Astrocyte (in vitro differentiated cells and primary cell): Measurements from ENCODE around the gene CDK5RAP2. TPM values are rescaled to one million over a fixed set of nuclear protein-coding genes. Genes with fewer than 3 reads are reported as not detected.

Experiments used
- DNase-seq: peaks from one replicate; pipeline ENCODE4 v3.0.0-alpha.2; 2010; ENCODE audit warnings: low read depth
- FAIRE-seq: peaks from 2 replicates; lab custom pipeline; 2011; peaks lifted over from hg19 to GRCh38; lab: Jason Lieb, UNC
- H2AFZ ChIP-seq: 2 replicates; pipeline ENCODE4 v1.6.0; 2012; ENCODE audit warnings: low read depth, low read length, inconsistent platforms
- H3K27ac ChIP-seq: 2 replicates; pipeline ENCODE4 v1.5.1; 2011; ENCODE audit warnings: low read depth, low read length, inconsistent platforms
- H3K27me3 ChIP-seq: 2 replicates; pipeline ENCODE4 v1.6.0; 2011; ENCODE audit warnings: low read length, inconsistent platforms; ENCODE audit not compliant: insufficient read depth
- H3K36me3 ChIP-seq: 2 replicates; pipeline ENCODE4 v1.5.1; 2011; ENCODE audit warnings: low read length, inconsistent platforms; ENCODE audit not compliant: insufficient read depth
- H3K4me1 ChIP-seq: 2 replicates; pipeline ENCODE4 v1.5.1; 2011; ENCODE audit warnings: low read length, inconsistent platforms; ENCODE audit not compliant: insufficient read depth
- H3K4me2 ChIP-seq: 2 replicates; pipeline ENCODE4 v1.6.0; 2012; ENCODE audit warnings: low read length, inconsistent platforms
- H3K4me3 ChIP-seq: 2 replicates; pipeline ENCODE4 v1.5.1; 2011; ENCODE audit warnings: low read depth, mild to moderate bottlenecking, low read length, inconsistent platforms; ENCODE audit not compliant: insufficient read depth
- H3K79me2 ChIP-seq: 2 replicates; pipeline ENCODE4 v1.6.0; 2012; ENCODE audit warnings: mild to moderate bottlenecking, low read length, inconsistent platforms; ENCODE audit not compliant: insufficient read depth
- H3K9ac ChIP-seq: 2 replicates; pipeline ENCODE4 v1.6.0; 2012; ENCODE audit warnings: mild to moderate bottlenecking, low read length, inconsistent platforms
- H3K9me3 ChIP-seq: 2 replicates; pipeline ENCODE4 v1.5.1; 2012; ENCODE audit warnings: low read depth, mild to moderate bottlenecking, low read length, inconsistent platforms; ENCODE audit not compliant: insufficient read depth
- H4K20me1 ChIP-seq: 2 replicates; pipeline ENCODE4 v1.6.0; 2012; ENCODE audit warnings: low read length, inconsistent platforms; ENCODE audit not compliant: insufficient read depth
- H3K27ac Mint-ChIP-seq: one replicate; pipeline ENCODE4 v1.8.0; 2021; ENCODE audit warnings: mild to moderate bottlenecking, mixed read lengths; ENCODE audit not compliant: unreplicated experiment
- H3K27me3 Mint-ChIP-seq: one replicate; pipeline ENCODE4 v1.8.0; 2021; ENCODE audit warnings: low read depth, mixed read lengths; ENCODE audit not compliant: unreplicated experiment
- H3K36me3 Mint-ChIP-seq: one replicate; pipeline ENCODE4 v1.8.0; 2021; ENCODE audit warnings: low read depth, mixed read lengths; ENCODE audit not compliant: unreplicated experiment
- H3K4me1 Mint-ChIP-seq: one replicate; pipeline ENCODE4 v1.8.0; 2021; ENCODE audit warnings: low read depth, mixed read lengths; ENCODE audit not compliant: unreplicated experiment
- H3K4me3 Mint-ChIP-seq: one replicate; pipeline ENCODE4 v1.8.0; 2021; ENCODE audit warnings: mild to moderate bottlenecking, moderate library complexity, mixed read lengths; ENCODE audit not compliant: unreplicated experiment
- H3K9me3 Mint-ChIP-seq: one replicate; pipeline ENCODE4 v1.8.0; 2021; ENCODE audit warnings: mild to moderate bottlenecking, mixed read lengths; ENCODE audit not compliant: unreplicated experiment
- EZH2 ChIP-seq: IDR thresholded peaks from 2 replicates; pipeline ENCODE4 v1.6.1; 2012; ENCODE audit warnings: mild to moderate bottlenecking, low read length, inconsistent platforms; ENCODE audit not compliant: insufficient read depth
- total RNA-seq: library from RNA; stranded (reverse); gene quantifications from 2 replicates; pipeline ENCODE4 v1.2.1, GENCODE V29; 2021
- TF ChIP-seq, protein P1 (sequence below): IDR thresholded peaks from 2 replicates; pipeline ENCODE4 v1.5.1; 2011; ENCODE audit warnings: low read depth, mild to moderate bottlenecking, inconsistent platforms, low read length, moderate library complexity; ENCODE audit not compliant: insufficient read depth

The CDK5RAP2 gene
- total RNA-seq, 1 donor from 2014 or later: 36.3 TPM

DNA sequence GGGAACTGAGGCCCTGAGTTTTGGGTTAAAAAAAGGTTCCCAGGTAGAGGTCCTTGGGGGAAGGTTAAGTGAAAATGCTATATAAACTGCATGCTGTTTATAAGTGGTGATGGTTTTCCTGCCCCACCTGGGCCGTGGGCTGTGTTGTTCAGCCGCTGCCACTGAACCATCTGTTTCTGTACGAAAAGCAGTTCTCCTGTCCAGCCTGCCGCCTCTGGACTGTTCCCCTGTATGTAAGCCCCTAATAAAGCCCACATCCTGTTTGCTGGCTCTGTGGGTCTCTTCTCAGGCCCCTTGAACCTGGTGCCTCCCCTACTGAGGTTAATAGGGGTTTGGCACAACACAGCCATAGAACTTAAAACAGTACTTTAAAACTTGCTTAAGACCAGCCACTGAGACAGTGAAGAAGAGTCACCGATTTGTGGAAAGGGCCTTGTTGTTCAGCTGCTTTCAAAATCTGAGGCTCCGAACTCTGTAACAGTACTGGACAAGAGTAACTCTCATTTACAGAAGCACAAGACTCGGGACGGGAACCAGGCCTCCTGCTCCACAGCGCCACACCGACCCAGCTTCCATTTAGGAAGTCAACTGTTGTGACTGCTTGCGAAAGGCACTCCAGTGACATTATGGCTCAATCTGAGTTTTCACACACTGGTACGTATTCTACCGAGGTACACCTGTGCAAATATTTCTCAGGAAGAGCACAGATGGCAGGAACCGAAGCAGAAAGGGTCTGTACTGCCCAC lies 192.5 kb downstream of the CDK5RAP2 start:
- no peaks in the 10 kb centered on the region for H4K20me1 ChIP-seq
- Mint-ChIP-seq H3K27me3 (no peaks in the 10 kb centered on the region), H3K36me3 (peaks cover 20% of the 10 kb centered on the region), H3K4me3 (no peak overlapping the region), H3K4me1 (peaks cover 1% of the 10 kb centered on the region), H3K27ac (no peak overlapping the region), H3K9me3 (no peaks in the 10 kb centered on the region)
- peaks cover 4% of the 10 kb centered on the region for H3K36me3 ChIP-seq
- H2AFZ ChIP-seq: no peak overlapping the region
- H3K27ac ChIP-seq: no peak overlapping the region
- no peak overlapping the region for H3K9ac ChIP-seq
- H3K4me2 ChIP-seq: no peak overlapping the region
- no peaks in the 10 kb centered on the region for H3K79me2 ChIP-seq
- TF ChIP-seq, protein P1, sequence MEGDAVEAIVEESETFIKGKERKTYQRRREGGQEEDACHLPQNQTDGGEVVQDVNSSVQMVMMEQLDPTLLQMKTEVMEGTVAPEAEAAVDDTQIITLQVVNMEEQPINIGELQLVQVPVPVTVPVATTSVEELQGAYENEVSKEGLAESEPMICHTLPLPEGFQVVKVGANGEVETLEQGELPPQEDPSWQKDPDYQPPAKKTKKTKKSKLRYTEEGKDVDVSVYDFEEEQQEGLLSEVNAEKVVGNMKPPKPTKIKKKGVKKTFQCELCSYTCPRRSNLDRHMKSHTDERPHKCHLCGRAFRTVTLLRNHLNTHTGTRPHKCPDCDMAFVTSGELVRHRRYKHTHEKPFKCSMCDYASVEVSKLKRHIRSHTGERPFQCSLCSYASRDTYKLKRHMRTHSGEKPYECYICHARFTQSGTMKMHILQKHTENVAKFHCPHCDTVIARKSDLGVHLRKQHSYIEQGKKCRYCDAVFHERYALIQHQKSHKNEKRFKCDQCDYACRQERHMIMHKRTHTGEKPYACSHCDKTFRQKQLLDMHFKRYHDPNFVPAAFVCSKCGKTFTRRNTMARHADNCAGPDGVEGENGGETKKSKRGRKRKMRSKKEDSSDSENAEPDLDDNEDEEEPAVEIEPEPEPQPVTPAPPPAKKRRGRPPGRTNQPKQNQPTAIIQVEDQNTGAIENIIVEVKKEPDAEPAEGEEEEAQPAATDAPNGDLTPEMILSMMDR: no peak
- TF ChIP-seq EZH2: no peak
- DNase-seq (no peak), FAIRE-seq (no peak)
- H3K27me3 ChIP-seq: no peaks in the 10 kb centered on the region
- H3K9me3 ChIP-seq: no peaks in the 10 kb centered on the region
- no peak overlapping the region for H3K4me3 ChIP-seq
- H3K4me1 ChIP-seq: peaks cover 18% of the 10 kb centered on the region

DNA sequence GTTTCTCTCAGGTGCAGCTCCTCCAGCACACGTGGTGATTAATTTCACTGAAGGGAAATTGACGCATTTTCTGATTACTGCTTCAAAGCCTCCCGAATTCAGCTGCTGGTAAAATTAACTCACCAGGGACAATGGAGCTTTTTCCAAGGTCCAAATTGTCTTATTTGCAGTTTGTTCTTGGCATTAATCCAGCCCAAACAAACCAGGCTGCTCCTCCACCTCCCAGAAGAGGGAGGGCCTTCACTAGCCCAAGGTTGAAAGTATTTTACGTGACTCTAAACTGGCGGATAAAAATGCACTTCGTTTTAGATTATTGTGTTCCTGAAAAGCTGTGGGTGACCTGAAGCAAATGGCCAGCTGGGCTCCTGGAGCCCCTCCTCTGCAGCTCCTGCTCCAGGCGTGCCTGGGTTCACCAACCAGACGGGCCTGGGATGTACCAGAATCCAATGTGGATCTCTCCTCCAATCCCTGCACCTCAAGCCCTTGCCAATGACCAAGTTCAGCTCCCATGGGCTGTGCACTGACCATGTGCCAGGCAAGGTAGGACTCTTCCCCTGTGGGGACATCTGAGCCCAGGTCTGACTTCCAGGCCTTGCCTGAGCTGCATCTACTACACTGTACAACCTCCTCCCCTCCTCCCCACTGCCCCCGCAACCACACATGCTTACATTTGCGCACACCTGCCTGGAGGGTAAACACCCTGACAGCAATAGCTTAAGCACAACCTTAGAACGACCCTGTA lies 193.4 kb downstream of the CDK5RAP2 start:
- Histone ChIP-seq H3K36me3 (peaks cover 4% of the 10 kb centered on the region), H3K27ac (no peak overlapping the region), H3K79me2 (no peaks in the 10 kb centered on the region), H3K9ac (no peak overlapping the region), H3K9me3 (no peaks in the 10 kb centered on the region), H3K27me3 (no peaks in the 10 kb centered on the region), H3K4me1 (peaks cover 18% of the 10 kb centered on the region), H4K20me1 (no peaks in the 10 kb centered on the region), H2AFZ (no peak overlapping the region), H3K4me3 (no peak overlapping the region), H3K4me2 (peak overlapping the region; percentile 1)
- Mint-ChIP-seq H3K4me3 (no peak overlapping the region), H3K9me3 (no peaks in the 10 kb centered on the region), H3K4me1 (no peaks in the 10 kb centered on the region), H3K27ac (no peak overlapping the region), H3K36me3 (peaks cover 18% of the 10 kb centered on the region), H3K27me3 (no peaks in the 10 kb centered on the region)
- DNase-seq (peak; percentile 44), FAIRE-seq (no peak)
- TF ChIP-seq EZH2: no peak
- TF ChIP-seq, protein P1: no peak
